B cell (primary cell): ENCODE data around the gene WDR11. TPM values are rescaled to one million over a fixed set of nuclear protein-coding genes. Genes with fewer than 3 reads are reported as not detected.
"Not testable (repeated sequence)": the region's sequence is repeated elsewhere in the genome, so short reads cannot be mapped to it uniquely, and the experiment has no call there.

ENCODE experiments used
- ATAC-seq: fragments of 200-7000 bp; cut with Tn5 transposase; one replicate; pipeline ENCODE4 v1.10.0; 2021; ENCODE audit warnings: low read depth, mild to moderate bottlenecking, moderate number of reproducible peaks, moderate library complexity
- CTCF ChIA-PET: fragments of 350-600 bp; sonication (Branson Sonifier 250); formaldehyde crosslinking; loops from one replicate; lab custom pipeline; 2021; ENCODE audit warnings: antibody characterized with exemption, inconsistent platforms; lab: Charles Lee
- POLR2A ChIA-PET: fragments of 350-600 bp; sonication (Branson Sonifier 250); formaldehyde crosslinking; loops from one replicate; lab custom pipeline; 2021; ENCODE audit warnings: antibody characterized with exemption; lab: Charles Lee
- DNase-seq: peaks from one replicate; pipeline ENCODE4 v3.0.0; 2013
- H2AFZ ChIP-seq: 2 replicates; pipeline ENCODE4 v1.6.1; 2012; ENCODE audit warnings: mild to moderate bottlenecking, low read depth, low read length; ENCODE audit not compliant: insufficient read depth, poor library complexity, severe bottlenecking
- H3K27ac ChIP-seq, 2 donors: 1 replicate in 1 of 2; 2 replicates in 1 of 2; pipeline ENCODE4 v1.5.1; 2012 to 2013; ENCODE audit warnings: low read length in 2 of 2, mild to moderate bottlenecking in 2 of 2, moderate library complexity in 1 of 2
- H3K27me3 ChIP-seq, 4 experiments: fragments of 200-600 bp in 1 of 4; sonication (generic) in 1 of 4; replicated peaks in 1 of 4; 1 replicate in 2 of 4; 2 replicates in 2 of 4; pipeline versions ENCODE4 v1.6.1 to v1.7.0; 2013 to 2016; ENCODE audit warnings: low read length in 3 of 4, mild to moderate bottlenecking in 2 of 4, mixed read lengths in 1 of 4, moderate library complexity in 1 of 4; ENCODE audit not compliant: insufficient read depth in 4 of 4, control insufficient read depth in 3 of 4; ENCODE audit errors: control extremely low read depth in 1 of 4
- H3K36me3 ChIP-seq, 2 experiments: replicated peaks in 1 of 2; 1 replicate in 1 of 2; 2 replicates in 1 of 2; pipeline versions ENCODE4 v1.6.1 to v1.7.1; 2013; ENCODE audit warnings: low read length in 1 of 2; ENCODE audit not compliant: insufficient read depth in 2 of 2, control insufficient read depth in 1 of 2; ENCODE audit errors: control extremely low read depth in 1 of 2, extremely low read depth in 1 of 2
- H3K4me1 ChIP-seq, 2 donors: fragments of 200-600 bp in 1 of 2; sonication (generic) in 1 of 2; 1 replicate in 1 of 2; 2 replicates in 1 of 2; pipeline versions ENCODE4 v1.5.1 to v1.6.1; 2013 to 2017; ENCODE audit warnings: low read length in 2 of 2; ENCODE audit not compliant: control insufficient read depth in 2 of 2, insufficient read depth in 2 of 2
- H3K4me2 ChIP-seq: replicated peaks from 2 replicates; pipeline ENCODE3; 2012; ENCODE audit warnings: mild to moderate bottlenecking, low read depth, low read length; ENCODE audit not compliant: poor library complexity, severe bottlenecking
- H3K4me3 ChIP-seq, 5 experiments: fragments of 200-600 bp in 1 of 5; sonication (generic) in 1 of 5; 1 replicate in 3 of 5; 2 replicates in 2 of 5; pipeline versions ENCODE4 v1.5.1 to v1.7.0; 2011 to 2016; ENCODE audit warnings: low read length in 4 of 5, mild to moderate bottlenecking in 4 of 5, low read depth in 2 of 5, control low read depth in 1 of 5, moderate library complexity in 1 of 5; ENCODE audit not compliant: insufficient read depth in 1 of 5; ENCODE audit errors: control extremely low read depth in 1 of 5, extremely low read depth in 1 of 5
- H3K79me2 ChIP-seq: fragments of 200-600 bp; sonication (generic); one replicate; pipeline ENCODE4 v1.6.0; 2016; ENCODE audit warnings: low read length; ENCODE audit not compliant: control insufficient read depth, insufficient read depth
- H3K9ac ChIP-seq: fragments of 200-600 bp; sonication (generic); 2 replicates; pipeline ENCODE4 v1.6.1; 2017; ENCODE audit warnings: mild to moderate bottlenecking, low read length, moderate library complexity
- H3K9me3 ChIP-seq, 3 donors: one replicate each; pipeline versions ENCODE4 v1.6.1 to v1.7.1; 2013; ENCODE audit warnings: low read length in 2 of 3; ENCODE audit not compliant: control insufficient read depth in 2 of 3, insufficient read depth in 1 of 3; ENCODE audit errors: control extremely low read depth in 1 of 3
- H4K20me1 ChIP-seq: 2 replicates; pipeline ENCODE4 v1.6.0; 2012; ENCODE audit warnings: mild to moderate bottlenecking, low read length; ENCODE audit not compliant: insufficient read depth, control insufficient read depth, poor library complexity, severe bottlenecking
- H3K27ac Mint-ChIP-seq: one replicate; pipeline ENCODE4 v1.8.0; 2021; ENCODE audit warnings: mixed read lengths
- H3K27me3 Mint-ChIP-seq: one replicate; pipeline ENCODE4 v1.8.0; 2021; ENCODE audit warnings: mixed read lengths
- H3K4me1 Mint-ChIP-seq: one replicate; pipeline ENCODE4 v1.8.0; 2021; ENCODE audit warnings: mixed read lengths
- H3K4me3 Mint-ChIP-seq: one replicate; pipeline ENCODE4 v1.8.0; 2021; ENCODE audit warnings: mixed read lengths
- H3K9me3 Mint-ChIP-seq: one replicate; pipeline ENCODE4 v1.8.0; 2022; ENCODE audit warnings: mixed read lengths; ENCODE audit not compliant: insufficient read depth
- EZH2 ChIP-seq: IDR thresholded peaks from 2 replicates; pipeline ENCODE4 v1.6.1; 2012; ENCODE audit warnings: borderline replicate concordance, low read depth, mild to moderate bottlenecking, moderate library complexity, low read length; ENCODE audit not compliant: insufficient read depth, poor library complexity, severe bottlenecking
- WGBS: methylation state at CpG from one replicate; pipeline ENCODE4 v1.1.5; 2013; ENCODE audit warnings: missing lambda C conversion rate; ENCODE audit not compliant: insufficient coverage; 5-methylcytosine and 5-hydroxymethylcytosine counted together
- intact Hi-C: fragments of 100-400 bp; cut with micrococcal nuclease; formaldehyde crosslinking; loops from one replicate; pipeline ENCODE4 v1.10.0; 2022
- polyA plus RNA-seq: library from polyadenylated mRNA; depleted of rRNA; stranded (reverse); fragments of >200 nt; gene quantifications from 2 replicates; pipeline ENCODE4 v1.2.3, GENCODE V29; 2012
- total RNA-seq, 2 donors: library from RNA; stranded (reverse); fragments of 120-200 nt in 1 of 2; gene quantifications; 1 replicate in 1 of 2; 2 replicates in 1 of 2; pipeline versions ENCODE4 v1.2.3 to v1.2.4, GENCODE V29; 2013 to 2022
- TF ChIP-seq, protein P1 (sequence below): fragments of 200-600 bp; IDR thresholded peaks from one replicate; pipeline ENCODE4 v1.8.0; 2022; ENCODE audit warnings: antibody characterized with exemption, mild to moderate bottlenecking

Gene WDR11
- total and polyA plus RNA-seq, 2 donors (not counting 1 experiment from before 2014, with no cell fraction given) = 94.4 to 230 TPM

DNA sequence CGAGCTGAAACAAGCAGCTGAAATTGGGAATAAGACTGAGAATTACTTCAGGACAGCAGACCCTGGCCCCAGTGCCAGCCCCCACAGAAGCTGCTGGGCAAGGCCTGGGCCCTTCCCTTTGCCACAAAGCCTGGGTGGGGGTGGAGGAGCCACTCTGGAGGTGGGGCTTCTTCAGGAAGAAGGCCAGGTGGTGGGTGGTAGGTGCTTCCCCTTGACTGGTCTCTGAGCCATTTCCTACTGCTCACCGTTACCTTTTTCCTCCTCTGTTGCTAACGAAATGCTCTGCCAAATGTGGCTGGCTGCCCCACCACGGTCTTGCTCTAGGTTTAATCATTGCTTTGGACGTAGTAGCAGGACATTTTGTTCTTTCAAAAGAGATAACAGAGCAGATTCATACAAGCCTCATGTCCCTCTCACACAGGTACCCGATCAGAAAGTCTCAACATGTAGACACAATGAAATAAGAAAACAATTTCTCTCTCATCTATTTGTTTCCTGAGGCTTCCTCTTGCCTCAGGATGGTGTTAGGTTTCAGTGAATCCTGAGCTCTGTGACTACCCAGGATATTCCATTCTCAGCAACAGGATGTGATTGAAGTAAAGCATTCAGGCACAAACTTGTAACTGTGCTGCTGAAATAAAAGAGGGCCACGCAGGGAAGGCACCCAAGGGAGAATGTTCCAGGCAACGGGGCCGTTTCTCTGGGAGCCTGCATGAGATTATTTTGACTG, 66.5 kb downstream of the WDR11 start:
- H3K9me3 Mint-ChIP-seq = no peaks in the 10 kb centered on the region
- Histone ChIP-seq H2AFZ (no peak overlapping the region), H3K9ac (no peak overlapping the region), H3K79me2 (no peaks in the 10 kb centered on the region), H3K27me3 (no peaks in the 10 kb centered on the region), H3K4me1 (no peaks in the 10 kb centered on the region), H3K4me3 (no peak overlapping the region), H3K36me3 (no peaks in the 10 kb centered on the region), H4K20me1 (no peaks in the 10 kb centered on the region), H3K9me3 (peaks cover 0 to 27% (median 5%) of the 10 kb centered on the region in 3 donors), H3K27ac (no peak overlapping the region), H3K4me2 (no peak overlapping the region)
- H3K27me3 Mint-ChIP-seq = no peaks in the 10 kb centered on the region
- intact Hi-C loops = no loop called here
- H3K27ac Mint-ChIP-seq = no peak overlapping the region
- no peak overlapping the region for H3K4me3 Mint-ChIP-seq
- WGBS = 72% methylated on average over 8 of the region's 9 CpGs
- DNase-seq (no peak), ATAC-seq (no peak)
- POLR2A ChIA-PET = no interaction called here
- no peak for TF ChIP-seq EZH2
- TF ChIP-seq, protein P1, sequence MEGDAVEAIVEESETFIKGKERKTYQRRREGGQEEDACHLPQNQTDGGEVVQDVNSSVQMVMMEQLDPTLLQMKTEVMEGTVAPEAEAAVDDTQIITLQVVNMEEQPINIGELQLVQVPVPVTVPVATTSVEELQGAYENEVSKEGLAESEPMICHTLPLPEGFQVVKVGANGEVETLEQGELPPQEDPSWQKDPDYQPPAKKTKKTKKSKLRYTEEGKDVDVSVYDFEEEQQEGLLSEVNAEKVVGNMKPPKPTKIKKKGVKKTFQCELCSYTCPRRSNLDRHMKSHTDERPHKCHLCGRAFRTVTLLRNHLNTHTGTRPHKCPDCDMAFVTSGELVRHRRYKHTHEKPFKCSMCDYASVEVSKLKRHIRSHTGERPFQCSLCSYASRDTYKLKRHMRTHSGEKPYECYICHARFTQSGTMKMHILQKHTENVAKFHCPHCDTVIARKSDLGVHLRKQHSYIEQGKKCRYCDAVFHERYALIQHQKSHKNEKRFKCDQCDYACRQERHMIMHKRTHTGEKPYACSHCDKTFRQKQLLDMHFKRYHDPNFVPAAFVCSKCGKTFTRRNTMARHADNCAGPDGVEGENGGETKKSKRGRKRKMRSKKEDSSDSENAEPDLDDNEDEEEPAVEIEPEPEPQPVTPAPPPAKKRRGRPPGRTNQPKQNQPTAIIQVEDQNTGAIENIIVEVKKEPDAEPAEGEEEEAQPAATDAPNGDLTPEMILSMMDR = no peak
- CTCF ChIA-PET = no interaction called here
- no peaks in the 10 kb centered on the region for H3K4me1 Mint-ChIP-seq

DNA sequence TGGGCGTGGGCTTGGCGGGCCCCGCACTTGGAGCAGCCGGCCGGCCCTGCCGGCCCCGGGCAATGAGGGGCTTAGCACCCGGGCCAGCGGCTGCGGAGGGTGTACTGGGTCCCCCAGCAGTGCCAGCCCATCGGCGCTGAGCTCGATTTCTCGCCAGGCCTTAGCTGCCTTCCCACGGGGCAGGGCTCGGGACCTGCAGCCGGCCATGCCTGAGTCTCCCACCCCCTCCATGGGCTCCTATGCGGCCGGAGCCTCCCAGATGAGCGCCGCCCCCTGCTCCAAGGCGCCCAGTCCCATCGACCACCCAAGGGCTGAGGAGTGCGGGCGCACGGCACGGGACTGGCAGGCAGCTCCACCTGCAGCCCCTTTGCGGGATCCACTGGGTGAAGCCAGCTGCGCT, 72.7 kb downstream of the WDR11 start:
- DNase-seq, H3K79me2 ChIP-seq, intact Hi-C loops, H3K4me2 ChIP-seq, H4K20me1 ChIP-seq, POLR2A ChIA-PET, H3K9ac ChIP-seq, CTCF ChIA-PET, H3K9me3 Mint-ChIP-seq, ATAC-seq, H3K4me1 Mint-ChIP-seq, H3K36me3 ChIP-seq, H3K27ac ChIP-seq, H3K4me1 ChIP-seq, H3K4me3 Mint-ChIP-seq, H3K27ac Mint-ChIP-seq, H3K27me3 Mint-ChIP-seq, H3K27me3 ChIP-seq, H2AFZ ChIP-seq, H3K4me3 ChIP-seq: not testable (repeated sequence)
- WGBS = 94% methylated on average over 16 of the region's 29 CpGs
- H3K9me3 ChIP-seq = peaks cover 0 to 16% (median 0%) of the 10 kb centered on the region in 3 donors
